Tibial nerve (tissue), 4 donors: Measurements from ENCODE around the gene SAG.

ENCODE experiments used
- CTCF ChIP-seq, 5 experiments: fragments of 200-600 bp in 3 of 5; fragments of 450-650 bp in 2 of 5; sonication (generic) in 3 of 5; IDR thresholded peaks; one replicate each; pipeline ENCODE4 v1.5.1; 2016 to 2019; ENCODE audit warnings: antibody characterized with exemption in 5 of 5, mild to moderate bottlenecking in 3 of 5, moderate library complexity in 2 of 5
- EP300 ChIP-seq, 2 donors: sonication (generic); formaldehyde crosslinking; IDR thresholded peaks; one replicate each; pipeline ENCODE4 v1.6.1; 2017; ENCODE audit warnings: antibody characterized with exemption in 2 of 2, mild to moderate bottlenecking in 1 of 2
- POLR2A ChIP-seq, 2 donors: fragments of 450-650 bp; IDR thresholded peaks; one replicate each; pipeline ENCODE4 v1.6.1; 2017; ENCODE audit warnings: antibody characterized with exemption in 2 of 2, mild to moderate bottlenecking in 2 of 2, moderate library complexity in 2 of 2

- no peak for TF ChIP-seq CTCF (IDR thresholded peaks at IDR 0.05)
- no peak for TF ChIP-seq POLR2A (IDR thresholded peaks at IDR 0.05)
- no peak for TF ChIP-seq EP300 (IDR thresholded peaks at IDR 0.05)
These were observed 28.9 kb downstream of the SAG start for GRCh38 chr2:233336541-233336940.
